Epithelial cell of proximal tubule (primary cell): Measurements from ENCODE around the gene MAP3K2. TPM values are rescaled to one million over a fixed set of nuclear protein-coding genes. Genes with fewer than 3 reads are reported as not detected.

Source experiments
- DNase-seq: peaks from one replicate; pipeline ENCODE4 v3.0.0-alpha.2; 2011; ENCODE audit warnings: low read depth
- H3K4me3 ChIP-seq: 2 replicates; pipeline ENCODE4 v1.5.1; 2011; ENCODE audit warnings: low read depth, mild to moderate bottlenecking, low read length
- total RNA-seq: library from RNA; depleted of rRNA; stranded (reverse); fragments of >200 nt; gene quantifications from 2 replicates; pipeline ENCODE4 v1.2.3, GENCODE V29; 2015
- TF ChIP-seq, protein P1 (sequence below): conservative IDR thresholded peaks from 2 replicates; pipeline ENCODE4 v1.5.1; 2012; ENCODE audit warnings: low read depth, mild to moderate bottlenecking, low read length

The MAP3K2 gene
- total RNA-seq, 1 donor from 2014 or later = 22.4 TPM

DNA sequence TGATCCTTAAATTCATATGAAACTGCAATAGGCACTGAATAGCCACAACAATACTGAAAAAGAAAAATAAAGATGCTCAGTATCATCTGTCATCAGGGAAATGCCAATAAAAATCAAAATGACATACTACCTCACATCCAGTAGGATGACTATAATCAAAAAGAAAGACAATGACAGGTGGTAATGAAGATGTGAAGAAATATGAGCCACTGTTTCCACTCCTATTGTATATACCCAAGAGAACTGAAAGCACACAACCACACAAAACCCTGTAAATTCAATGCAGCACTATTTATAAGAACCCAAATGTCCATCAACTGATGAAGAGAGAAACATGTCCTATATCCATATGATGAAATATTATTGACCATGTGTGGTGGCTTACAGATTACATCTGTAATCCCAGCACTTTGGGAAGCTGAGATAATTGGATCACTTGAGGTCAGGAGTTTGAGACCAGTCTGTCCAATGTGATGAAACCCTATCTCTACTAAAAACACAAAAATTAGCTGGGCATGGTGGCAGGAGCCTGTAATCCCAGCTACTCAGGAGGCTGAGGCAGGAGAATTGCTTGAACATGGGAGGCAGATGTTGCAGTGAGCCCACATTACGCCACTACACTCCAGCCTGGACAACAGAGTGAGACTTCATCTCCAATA lies 39.9 kb downstream of the MAP3K2 start:
- TF ChIP-seq, protein P1, sequence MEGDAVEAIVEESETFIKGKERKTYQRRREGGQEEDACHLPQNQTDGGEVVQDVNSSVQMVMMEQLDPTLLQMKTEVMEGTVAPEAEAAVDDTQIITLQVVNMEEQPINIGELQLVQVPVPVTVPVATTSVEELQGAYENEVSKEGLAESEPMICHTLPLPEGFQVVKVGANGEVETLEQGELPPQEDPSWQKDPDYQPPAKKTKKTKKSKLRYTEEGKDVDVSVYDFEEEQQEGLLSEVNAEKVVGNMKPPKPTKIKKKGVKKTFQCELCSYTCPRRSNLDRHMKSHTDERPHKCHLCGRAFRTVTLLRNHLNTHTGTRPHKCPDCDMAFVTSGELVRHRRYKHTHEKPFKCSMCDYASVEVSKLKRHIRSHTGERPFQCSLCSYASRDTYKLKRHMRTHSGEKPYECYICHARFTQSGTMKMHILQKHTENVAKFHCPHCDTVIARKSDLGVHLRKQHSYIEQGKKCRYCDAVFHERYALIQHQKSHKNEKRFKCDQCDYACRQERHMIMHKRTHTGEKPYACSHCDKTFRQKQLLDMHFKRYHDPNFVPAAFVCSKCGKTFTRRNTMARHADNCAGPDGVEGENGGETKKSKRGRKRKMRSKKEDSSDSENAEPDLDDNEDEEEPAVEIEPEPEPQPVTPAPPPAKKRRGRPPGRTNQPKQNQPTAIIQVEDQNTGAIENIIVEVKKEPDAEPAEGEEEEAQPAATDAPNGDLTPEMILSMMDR = no peak
- DNase-seq = no peak

DNA sequence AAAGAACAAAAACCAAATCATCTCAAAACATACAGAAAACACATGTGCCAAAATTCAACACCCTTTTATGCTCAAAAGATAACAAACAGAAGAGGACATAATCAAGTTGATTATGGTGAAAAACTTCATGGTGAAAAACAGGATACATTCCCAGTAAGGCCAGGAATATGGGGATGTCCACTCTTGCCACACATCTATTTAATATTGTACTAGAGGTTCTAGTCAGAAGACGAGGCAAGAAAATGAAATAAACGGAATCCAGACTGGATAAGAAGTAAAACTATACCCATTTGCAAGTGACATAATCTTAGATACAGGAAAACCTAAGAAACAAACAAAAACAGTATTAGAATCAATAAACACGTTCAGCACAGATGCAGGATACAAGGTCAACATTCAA lies 40.8 kb downstream of the MAP3K2 start:
- no peak overlapping the region for H3K4me3 ChIP-seq
- DNase-seq = peak; percentile 70
- TF ChIP-seq, protein P1 = no peak

More for the DNA sequence above, 39.9 kb downstream of the MAP3K2 start:
- H3K4me3 ChIP-seq = no peak overlapping the region

DNA sequence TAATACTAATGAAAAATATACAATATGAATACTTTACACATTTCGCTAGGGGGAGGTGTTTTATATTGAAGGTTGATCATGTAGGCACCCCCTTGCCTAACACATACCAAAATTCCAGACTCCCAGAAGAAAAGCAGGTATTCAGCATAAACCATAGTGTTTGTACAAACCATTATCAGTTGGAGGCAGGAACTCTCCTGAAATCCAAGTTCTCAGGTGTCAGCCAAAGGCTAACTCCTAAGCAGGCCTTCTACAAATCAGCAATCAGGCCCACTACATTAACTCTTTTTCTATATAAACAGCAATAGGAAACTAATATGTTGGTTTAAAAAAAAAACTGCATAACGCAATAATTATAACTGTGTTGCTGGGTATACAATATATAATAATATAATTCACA lies 44.5 kb downstream of the MAP3K2 start:
- TF ChIP-seq, protein P1 = no peak
- no peak overlapping the region for H3K4me3 ChIP-seq
- no peak for DNase-seq

DNA sequence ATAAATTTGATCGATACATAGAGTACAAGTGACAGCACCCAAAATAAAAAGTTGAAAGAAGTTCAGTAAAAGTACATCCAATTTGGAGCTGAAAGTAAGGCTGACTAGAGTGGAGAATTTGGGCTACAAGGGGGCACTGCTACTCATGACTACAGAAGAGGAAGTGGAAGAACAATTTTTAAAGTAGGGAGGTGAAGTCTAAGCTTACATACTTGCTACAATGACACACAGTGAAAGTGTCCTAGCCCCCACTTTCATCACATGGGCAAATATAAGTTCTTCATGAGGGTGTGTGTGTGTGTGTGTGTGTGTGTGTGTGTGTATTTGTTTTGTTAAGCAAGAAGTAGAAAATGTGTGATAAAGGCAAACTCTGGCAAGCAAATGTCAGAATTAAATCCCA lies 45.7 kb downstream of the MAP3K2 start:
- no peak for DNase-seq
- H3K4me3 ChIP-seq = no peak overlapping the region
- TF ChIP-seq, protein P1 = no peak

DNA sequence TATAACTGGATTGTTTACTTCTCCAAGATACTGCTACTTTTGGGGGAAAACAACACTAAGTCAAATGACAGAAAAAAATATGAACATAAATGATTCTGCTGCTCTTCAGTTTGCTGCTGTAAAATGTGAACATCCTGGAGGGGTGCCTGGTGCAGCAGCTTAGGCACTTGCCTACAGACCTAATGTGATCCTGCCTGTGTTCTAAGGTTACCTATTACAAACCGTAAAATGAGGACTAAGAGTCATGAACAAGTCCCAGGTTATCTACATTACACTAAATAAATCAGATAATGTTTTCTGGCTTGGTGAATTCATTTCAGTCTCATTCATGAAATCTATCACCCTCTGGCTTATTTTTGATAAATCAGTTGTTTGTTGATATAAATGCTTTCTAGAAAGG lies 55.4 kb downstream of the MAP3K2 start:
- no peak overlapping the region for H3K4me3 ChIP-seq
- TF ChIP-seq, protein P1 = no peak

DNA sequence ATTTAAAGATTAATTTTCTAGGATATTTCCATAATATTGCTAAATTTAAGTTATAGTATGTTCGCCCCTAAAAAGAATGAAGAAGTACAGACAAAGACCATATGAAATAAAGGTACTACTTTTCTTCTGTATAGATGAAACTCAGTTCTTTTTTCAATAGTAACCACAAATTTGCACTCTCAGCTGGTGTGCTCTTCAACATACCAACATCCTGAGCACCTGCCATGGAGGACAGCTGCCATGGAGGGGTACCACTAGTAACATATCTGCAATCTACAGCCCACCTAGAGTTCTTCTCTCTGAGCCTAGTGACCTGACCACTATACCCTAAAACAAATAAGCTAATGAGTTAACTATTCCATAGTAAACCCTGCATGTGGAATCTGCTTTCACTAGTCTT lies 57.0 kb downstream of the MAP3K2 start:
- DNase-seq = no peak
- TF ChIP-seq, protein P1 = no peak
- no peak overlapping the region for H3K4me3 ChIP-seq

More for the DNA sequence above, 55.4 kb downstream of the MAP3K2 start:
- no peak for DNase-seq
